ENCODE data around the gene TLDC2.

TLDC2 gene

DNA sequence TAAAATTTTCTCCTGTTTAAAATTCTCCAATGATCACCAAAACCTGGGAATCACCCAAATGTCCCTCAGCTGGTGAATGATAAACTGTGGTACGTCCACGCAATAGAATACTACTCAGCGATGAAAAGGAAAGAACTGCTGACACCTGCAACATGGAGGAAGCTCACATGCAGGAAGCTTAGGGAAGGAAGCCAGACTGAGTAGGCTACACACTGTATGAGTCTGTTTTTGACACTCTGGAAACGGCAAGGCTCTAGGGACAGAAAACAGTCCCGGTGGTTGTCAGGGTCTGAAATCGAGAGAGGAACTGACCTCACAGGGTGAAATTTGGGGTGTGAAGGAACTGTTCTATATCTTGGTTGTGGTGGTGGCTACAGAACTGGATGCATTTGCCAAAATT lies 25.2 kb upstream of the TLDC2 start:
- DNase-seq = no peak

- DNase-seq = no peak
These were observed 24.4 kb upstream of the TLDC2 start for GRCh38 chr20:36851490-36851889.

- DNase-seq = no peak
These were observed 23.8 kb upstream of the TLDC2 start for GRCh38 chr20:36852187-36852586.

DNA sequence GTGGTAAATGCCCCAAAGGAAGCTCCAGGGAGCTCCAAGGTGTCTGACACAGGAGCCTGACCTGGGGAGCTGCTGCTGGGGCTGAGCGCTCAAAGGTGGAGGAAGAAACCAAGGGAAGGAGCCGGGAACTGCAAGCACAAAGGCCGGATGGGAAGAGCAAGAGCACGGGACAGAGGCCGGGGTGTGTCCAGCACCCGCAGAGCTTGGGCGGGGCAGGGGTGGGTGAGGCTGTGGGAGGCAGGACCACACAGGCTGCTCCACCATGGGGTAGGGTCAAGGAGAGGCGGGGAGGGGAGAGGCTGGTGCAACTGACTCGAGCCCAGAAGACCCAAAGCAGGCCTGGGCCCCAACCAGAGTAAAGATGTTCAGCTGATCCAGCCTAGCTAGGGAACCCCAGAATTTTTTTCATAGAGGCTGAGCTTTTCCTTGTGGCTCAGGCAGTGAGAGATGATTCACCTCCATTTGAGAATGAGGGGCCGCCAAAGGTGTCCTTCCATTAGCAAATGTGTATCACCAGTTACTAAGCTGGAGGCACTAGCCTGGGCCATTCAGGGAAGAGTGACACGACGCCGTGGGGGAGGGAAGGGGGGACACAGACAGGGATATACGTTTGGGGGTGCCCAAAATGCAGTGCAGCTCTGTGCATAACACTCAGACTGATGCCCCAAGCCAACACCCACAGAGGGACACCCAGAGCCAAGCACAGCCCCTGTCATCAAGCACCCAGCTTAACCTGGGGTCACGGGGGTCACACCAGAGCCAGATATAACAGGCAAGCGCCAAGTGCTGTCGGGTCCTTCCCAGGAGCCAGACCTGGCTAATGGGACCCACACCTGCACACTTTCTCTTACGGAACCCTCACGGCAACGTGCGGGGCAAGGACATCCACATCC lies 21.3 kb upstream of the TLDC2 start:
- DNase-seq = no peak

- no peak for DNase-seq
These were observed 20.7 kb upstream of the TLDC2 start for GRCh38 chr20:36855241-36855657.

DNA sequence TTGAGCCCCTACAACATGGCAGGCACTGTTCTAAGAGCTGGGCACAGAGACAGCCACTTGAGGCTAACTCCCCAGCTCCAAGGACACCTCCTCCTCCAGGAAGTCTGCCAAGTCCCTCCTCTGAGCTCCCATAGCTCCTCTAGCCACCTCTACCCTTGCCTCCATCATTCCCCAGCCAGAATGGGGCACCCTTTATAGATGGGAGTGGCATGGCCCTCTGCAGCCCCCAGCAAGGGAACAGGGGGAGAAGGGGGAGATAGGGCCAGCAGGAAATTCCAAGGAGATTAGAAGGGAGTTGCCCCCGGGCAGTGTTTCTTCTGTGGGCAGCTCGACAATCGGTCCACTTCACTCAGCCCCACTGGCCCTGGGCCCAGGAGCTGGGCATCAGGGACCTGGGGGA lies 19.7 kb upstream of the TLDC2 start:
- DNase-seq = no peak

DNA sequence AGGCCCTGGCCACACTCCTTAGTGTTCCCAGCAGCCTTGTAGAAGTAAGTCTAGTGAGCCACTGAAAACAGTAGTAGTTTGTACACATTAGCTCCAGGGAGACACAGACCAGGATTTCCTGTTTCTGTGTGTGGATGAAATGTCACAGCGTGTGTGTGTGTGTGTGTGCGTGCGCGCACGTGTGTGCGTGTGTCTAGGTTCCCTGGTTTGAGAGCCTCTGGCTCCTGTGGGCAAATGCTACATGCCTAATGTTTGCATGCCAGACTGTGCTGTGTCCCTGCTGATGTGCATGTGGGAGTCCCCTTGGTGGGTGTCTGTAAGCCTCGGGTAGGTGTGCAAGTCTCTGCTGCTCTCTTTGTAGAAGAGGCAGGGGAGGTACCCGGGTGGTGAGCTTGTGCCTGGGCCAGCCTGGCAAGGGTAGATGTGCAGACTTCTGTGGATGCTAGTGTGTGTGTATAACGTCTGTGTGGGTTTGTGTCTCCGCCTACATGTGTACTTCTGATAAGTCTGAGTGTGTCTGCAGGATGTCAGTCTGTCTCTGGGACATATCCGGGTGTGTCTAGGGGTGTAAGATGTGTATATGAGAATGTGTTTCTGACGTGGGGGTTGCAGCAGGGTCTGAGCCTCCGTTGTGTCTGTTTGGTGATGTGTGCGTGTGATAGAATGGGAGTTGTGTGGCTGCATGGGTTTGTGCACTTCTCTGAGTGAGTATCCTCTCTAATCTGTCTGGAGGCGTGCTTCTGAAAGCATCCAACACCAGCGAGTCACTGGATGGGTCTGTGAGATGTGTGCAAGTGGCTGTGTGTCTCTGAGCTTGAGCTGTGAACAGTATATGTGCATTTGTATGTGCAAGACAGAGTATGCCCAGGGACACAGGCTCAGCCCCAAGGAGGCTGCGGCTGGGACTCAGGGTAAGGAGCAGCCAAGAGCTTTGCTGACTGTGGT lies 19.0 kb upstream of the TLDC2 start:
- no peak for DNase-seq

DNA sequence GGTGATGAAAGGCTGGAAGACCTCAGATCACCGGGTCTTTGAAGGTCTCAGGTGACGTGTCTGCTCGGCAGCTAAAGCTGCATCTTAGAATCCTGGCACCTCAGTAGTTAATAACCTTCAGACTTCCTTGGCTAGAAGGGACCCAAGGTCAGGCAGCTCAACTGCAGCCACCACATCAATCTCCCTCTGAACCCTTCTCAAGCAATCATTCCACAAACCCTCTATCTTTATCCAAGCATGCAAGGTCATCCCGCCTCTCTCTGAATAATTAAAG lies 16.7 kb upstream of the TLDC2 start:
- DNase-seq = no peak

GRCh38 chr20:36859700-36860330 lies 16.1 kb upstream of the TLDC2 start:
- DNase-seq = no peak

- no peak for DNase-seq
These were observed 15.6 kb upstream of the TLDC2 start for GRCh38 chr20:36860339-36860738.

DNA sequence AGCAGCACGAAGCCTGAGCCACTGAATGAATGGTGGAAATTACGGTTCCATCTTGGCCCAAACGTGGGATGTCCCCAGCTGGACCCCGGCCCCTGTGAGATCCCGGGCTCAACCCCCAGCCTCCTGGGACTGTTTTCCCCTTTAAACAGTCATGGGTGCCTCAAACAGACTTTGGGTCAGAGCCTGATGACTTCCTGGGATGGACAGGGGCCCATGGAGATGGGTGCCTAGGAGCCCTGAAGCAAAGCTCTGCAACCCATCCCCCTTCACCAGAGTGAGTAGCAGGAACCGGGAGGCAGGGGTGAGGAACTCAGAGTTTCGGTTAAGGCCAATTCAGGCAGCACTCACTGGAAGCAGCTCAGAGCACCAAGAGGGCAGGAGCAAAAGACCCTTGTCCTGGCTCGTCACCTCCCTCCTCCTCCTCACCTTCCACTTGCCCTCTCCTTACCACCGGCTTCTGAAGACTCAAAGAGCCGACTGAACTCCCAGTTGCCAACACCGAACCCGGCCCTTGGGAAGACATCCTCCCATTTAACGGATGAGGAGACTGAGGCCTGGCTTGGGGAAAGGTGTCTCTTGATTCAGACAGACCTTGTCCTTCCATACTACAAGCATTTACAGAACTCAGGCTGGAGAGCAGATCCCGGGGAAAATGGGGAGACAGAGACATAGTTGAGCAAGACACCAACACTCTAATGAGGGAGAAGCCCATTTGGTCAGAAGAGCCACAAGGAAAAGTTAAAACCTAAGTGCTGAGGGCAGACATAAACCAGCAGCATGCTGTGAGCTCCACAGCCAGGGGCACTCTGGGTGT lies 14.9 kb upstream of the TLDC2 start:
- no peak for DNase-seq

- DNase-seq = no peak
These were observed 14.4 kb upstream of the TLDC2 start for GRCh38 chr20:36861625-36861874.

GRCh38 chr20:36861875-36862801 lies 13.8 kb upstream of the TLDC2 start:
- peak; percentile 50 for DNase-seq

GRCh38 chr20:36862857-36863668 lies 12.9 kb upstream of the TLDC2 start:
- DNase-seq = peak; percentile 67

DNA sequence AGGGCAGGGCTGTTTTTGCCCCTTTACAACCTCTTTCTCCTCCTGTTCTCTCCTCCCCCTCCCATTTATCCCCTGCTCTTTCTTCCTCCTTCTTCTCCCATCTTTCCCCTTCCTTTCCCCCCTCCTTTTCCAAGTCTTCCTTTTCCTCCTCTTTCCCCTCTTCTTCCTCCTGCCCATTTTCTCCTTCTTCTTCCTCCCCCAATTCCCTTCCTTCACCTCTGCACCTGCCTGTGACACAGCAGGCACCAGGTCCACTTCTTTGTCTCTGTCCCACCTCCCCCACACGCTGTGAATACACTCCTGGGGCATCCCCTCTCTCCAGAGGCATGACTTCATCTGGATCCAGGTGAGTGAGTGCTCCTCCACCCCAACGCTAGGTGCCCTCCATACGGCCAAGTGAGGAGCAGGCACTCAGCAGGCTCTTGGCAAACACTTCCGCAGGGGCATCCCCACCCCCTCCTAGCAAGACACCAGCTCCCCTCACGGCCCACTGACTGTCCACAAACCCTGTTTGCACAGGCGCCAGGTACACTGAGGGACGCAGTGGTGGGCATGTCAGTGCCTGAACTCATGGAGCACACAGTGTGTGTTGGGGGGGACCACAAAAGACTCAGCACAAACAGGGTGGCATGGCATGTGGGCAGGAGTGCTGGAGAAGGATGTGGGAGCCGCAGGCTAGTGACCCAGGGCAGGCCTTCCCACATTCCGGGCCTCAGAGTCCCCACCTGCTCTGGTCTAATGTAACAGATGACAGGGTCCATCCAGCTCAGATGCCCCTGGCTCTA lies 10.7 kb upstream of the TLDC2 start:
- no peak for DNase-seq

GRCh38 chr20:36865861-36866149 lies 10.1 kb upstream of the TLDC2 start:
- DNase-seq = no peak

GRCh38 chr20:36866164-36866563 lies 9.8 kb upstream of the TLDC2 start:
- DNase-seq = no peak

DNA sequence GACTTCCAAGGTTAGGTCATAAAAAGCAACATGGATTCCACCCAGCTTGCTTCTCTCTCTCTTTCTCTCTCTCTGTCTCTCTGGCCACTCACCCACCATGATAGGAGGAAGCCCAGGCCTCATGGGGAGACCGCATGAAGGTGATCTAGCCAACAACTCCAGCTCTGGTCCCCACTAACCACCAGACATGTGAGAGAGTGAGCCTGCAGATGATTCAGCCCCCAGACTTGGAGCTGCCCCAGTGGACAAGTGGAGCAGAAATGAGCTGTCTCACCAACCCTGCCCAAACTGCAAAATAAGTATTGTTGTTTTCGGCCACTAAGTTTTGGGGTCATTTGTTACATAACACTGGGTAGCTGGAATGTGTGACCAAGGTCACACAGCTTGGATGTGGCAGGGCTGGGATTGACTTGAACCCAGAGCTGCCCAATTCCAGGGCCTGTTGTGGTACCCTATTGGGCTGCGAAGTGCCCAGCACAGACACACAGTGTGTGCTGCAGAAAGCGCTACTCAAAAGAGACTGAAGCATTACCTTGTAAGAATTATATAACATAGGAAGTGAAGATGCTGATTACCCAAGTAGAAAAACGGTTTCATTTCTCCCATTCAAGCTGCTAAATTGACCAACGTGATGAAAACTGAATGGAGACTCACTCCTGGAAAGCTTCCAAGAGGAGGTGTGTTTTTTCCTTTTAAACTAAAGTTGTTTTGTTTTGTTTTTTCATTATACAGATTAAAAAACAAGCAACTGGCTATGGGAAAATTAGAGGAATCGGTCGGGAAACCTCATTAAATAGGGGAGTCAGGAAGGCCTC lies 9.1 kb upstream of the TLDC2 start:
- DNase-seq = no peak

Data from GOT3 (cell line).